Measurements from ENCODE around the gene NELL2.

The NELL2 gene

GRCh38 chr12:44889162-44889561 is 13.0 kb upstream of the NELL2 start:
- no peak for DNase-seq (ENCODE audit: low read depth)
- H3K4me3 ChIP-seq (ENCODE audit: low read depth, low read length) = no peak overlapping the region
- TF ChIP-seq CTCF (IDR thresholded peaks at IDR 0.05; ENCODE audit: control insufficient read depth, extremely low read depth, insufficient read depth) = no peak

DNA sequence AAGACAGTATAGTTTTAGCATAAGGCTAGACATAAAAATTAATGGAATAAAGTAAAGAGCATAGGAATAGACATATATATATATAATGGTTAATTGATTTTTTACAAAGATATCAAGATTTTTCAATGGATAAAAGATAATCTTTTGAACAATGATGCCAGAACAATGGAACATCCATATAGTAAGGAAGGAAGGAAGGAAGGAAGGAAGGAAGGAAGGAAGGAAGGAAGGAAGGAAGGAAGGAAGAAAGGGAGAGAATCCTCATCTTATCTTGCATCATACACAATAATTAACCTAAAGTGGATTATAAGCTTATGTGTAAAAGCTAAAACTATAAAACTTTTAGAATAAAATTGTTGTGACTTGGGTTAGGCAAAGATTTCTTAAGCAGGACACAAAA is 9.8 kb upstream of the NELL2 start:
- no peak for DNase-seq (ENCODE audit: low read depth)
- H3K4me3 ChIP-seq (ENCODE audit: low read depth, low read length) = no peak overlapping the region
- TF ChIP-seq CTCF (IDR thresholded peaks at IDR 0.05; ENCODE audit: control insufficient read depth, extremely low read depth, insufficient read depth) = no peak

DNA sequence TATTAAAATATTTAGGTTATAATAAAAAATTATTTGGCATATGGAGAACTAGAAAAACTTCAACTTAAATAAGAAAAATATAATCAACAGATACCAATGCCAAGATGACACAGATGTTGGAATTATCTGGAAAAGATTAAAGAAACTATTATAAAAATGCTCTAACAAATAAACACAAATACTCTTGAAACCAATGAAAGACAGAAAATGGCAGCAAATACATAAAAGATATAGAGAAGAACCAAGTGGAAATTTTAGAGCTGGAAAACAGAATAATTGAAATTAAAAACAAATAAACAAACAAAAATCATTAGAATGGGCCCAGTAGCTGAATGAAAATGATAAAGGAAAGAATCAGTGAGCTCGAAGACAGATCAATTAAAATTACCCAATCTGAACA is 5.1 kb upstream of the NELL2 start:
- no peak overlapping the region for H3K4me3 ChIP-seq (ENCODE audit: low read depth, low read length)
- DNase-seq (ENCODE audit: low read depth) = no peak
- no peak for TF ChIP-seq CTCF (IDR thresholded peaks at IDR 0.05; ENCODE audit: control insufficient read depth, extremely low read depth, insufficient read depth)

DNA sequence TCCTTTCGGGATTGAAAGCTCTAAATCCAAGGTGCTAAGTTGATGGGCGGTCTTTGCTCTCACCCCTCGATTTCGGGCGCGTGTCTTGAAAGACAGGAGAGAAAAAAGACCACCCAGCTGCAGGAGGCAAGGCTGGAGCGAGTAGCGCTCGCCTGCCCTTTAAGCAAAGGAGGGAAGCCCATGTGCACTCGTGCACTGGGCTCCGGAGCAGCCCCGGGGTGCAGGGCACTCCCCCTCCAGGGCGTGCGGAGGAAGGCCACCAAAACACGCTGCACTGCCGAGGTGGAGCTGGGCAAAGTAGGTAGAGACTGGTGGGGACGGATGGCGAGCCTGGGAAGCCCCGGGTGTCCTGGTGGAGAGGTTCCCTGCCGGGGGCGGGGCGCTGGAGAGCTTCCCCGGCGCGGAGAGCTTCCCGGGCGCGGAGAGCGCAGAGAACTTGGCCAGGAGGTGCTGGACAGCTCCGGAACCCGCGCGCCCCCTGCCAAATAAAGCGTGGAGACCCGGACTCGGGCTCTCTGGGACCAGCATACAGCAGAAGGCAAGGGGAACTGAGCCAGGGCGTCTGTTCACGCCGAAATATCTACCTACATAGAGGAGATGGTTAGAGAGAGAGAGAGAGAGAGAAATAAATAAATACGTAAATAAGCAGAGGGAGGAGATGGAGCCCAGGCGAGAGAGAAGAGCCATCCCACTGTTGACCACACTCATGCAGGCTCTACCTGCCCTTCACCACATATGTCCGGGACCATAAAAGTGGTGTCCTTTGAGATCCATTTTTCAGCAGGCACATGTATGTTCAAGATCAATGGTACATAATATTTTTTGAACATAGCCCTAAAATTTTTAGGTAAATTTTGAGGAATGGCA is 662 bp upstream of the NELL2 start:
- peak overlapping the region; percentile 47 for H3K4me3 ChIP-seq (ENCODE audit: low read depth, low read length)
- TF ChIP-seq CTCF (IDR thresholded peaks at IDR 0.05; ENCODE audit: control insufficient read depth, extremely low read depth, insufficient read depth) = no peak
- DNase-seq (ENCODE audit: low read depth) = no peak

DNA sequence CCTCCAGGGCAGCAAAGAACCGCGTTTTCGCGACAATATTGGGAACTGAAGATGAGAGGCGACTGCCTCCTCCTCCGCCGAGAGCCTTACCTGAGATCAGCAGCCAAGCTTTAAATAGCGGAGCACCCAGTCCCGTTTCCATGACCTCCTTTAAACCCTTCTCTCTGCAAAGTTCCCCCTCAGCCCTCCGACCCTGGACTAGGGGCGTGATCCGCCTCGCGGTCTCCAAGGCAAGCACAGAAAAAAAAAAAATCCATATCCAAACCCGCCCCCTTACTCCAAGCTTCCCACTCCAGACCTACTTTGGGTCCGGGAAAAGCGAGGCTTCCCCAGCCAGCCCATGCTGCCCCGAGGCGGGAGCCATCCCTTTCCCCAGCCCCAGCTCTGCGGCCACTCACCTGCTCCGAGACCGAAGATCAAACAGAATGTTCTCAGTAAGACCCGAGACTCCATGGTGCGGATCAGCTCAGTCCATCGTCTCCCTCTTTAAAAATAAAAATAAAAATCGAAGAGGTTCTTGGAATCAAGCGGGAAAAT is 630 bp downstream of the NELL2 start:
- H3K4me3 ChIP-seq (ENCODE audit: low read depth, low read length) = peak overlapping the region; percentile 47
- no peak for TF ChIP-seq CTCF (IDR thresholded peaks at IDR 0.05; ENCODE audit: control insufficient read depth, extremely low read depth, insufficient read depth)
- no peak for DNase-seq (ENCODE audit: low read depth)

GRCh38 chr12:44874981-44875416 is 1.1 kb downstream of the NELL2 start:
- DNase-seq (ENCODE audit: low read depth) = no peak
- H3K4me3 ChIP-seq (ENCODE audit: low read depth, low read length) = no peak overlapping the region
- TF ChIP-seq CTCF (IDR thresholded peaks at IDR 0.05; ENCODE audit: control insufficient read depth, extremely low read depth, insufficient read depth) = no peak

All from LNCaP clone FGC (cell line).